KMS-11 (cell line): ENCODE results near the gene SLC8A3.

Source experiments
- H2AFZ ChIP-seq: fragments of 200-600 bp; sonication (generic); 2 replicates; pipeline ENCODE4 v1.6.1; 2016; ENCODE audit warnings: antibody characterized with exemption, mixed run types, low read depth
- H3K27ac ChIP-seq: fragments of 200-600 bp; sonication (generic); 2 replicates; pipeline ENCODE4 v1.6.1; 2016; ENCODE audit warnings: mild to moderate bottlenecking, mixed run types
- H3K27me3 ChIP-seq: fragments of 200-600 bp; sonication (generic); 2 replicates; pipeline ENCODE4 v1.6.1; 2017; ENCODE audit warnings: mild to moderate bottlenecking, low read depth, mixed run types, moderate library complexity; ENCODE audit not compliant: insufficient read depth
- H3K36me3 ChIP-seq: fragments of 200-600 bp; sonication (generic); 2 replicates; pipeline ENCODE4 v1.6.1; 2017; ENCODE audit warnings: mild to moderate bottlenecking, mixed run types; ENCODE audit not compliant: insufficient read depth
- H3K4me1 ChIP-seq: fragments of 200-600 bp; sonication (generic); 2 replicates; pipeline ENCODE4 v1.6.1; 2016; ENCODE audit warnings: mild to moderate bottlenecking, low read depth, mixed run types; ENCODE audit not compliant: poor library complexity, severe bottlenecking
- H3K4me2 ChIP-seq: fragments of 200-600 bp; sonication (generic); 2 replicates; pipeline ENCODE4 v1.7.0; 2016; ENCODE audit warnings: mild to moderate bottlenecking, mixed run types
- H3K4me3 ChIP-seq: fragments of 200-600 bp; sonication (generic); IDR thresholded peaks from 2 replicates; pipeline ENCODE4 v1.6.1; 2017; ENCODE audit warnings: low read depth, low read length, mixed read lengths; ENCODE audit not compliant: insufficient read depth
- H3K79me2 ChIP-seq: fragments of 200-600 bp; sonication (generic); 2 replicates; pipeline ENCODE4 v1.6.1; 2016; ENCODE audit warnings: low read depth, mixed run types; ENCODE audit not compliant: insufficient read depth
- H3K9ac ChIP-seq: fragments of 200-600 bp; sonication (generic); 2 replicates; pipeline ENCODE4 v1.6.1; 2016; ENCODE audit warnings: mild to moderate bottlenecking, mixed run types
- H4K20me1 ChIP-seq: fragments of 200-600 bp; sonication (generic); 2 replicates; pipeline ENCODE4 v1.6.1; 2016; ENCODE audit warnings: mild to moderate bottlenecking, mixed run types; ENCODE audit not compliant: insufficient read depth
- CTCF ChIP-seq: fragments of 200-600 bp; sonication (generic); conservative IDR thresholded peaks from 2 replicates; pipeline ENCODE4 v1.6.1; 2017; ENCODE audit warnings: low read depth, mild to moderate bottlenecking, antibody characterized with exemption, low read length, moderate library complexity, mixed read lengths

SLC8A3 gene

GRCh38 chr14:70004791-70005190 is 184.0 kb downstream of the SLC8A3 start:
- Histone ChIP-seq H4K20me1 (no peaks in the 10 kb centered on the region), H3K27ac (no peak overlapping the region)

GRCh38 chr14:70002589-70003346 is 186.0 kb downstream of the SLC8A3 start:
- Histone ChIP-seq H4K20me1 (no peaks in the 10 kb centered on the region), H3K4me3 (no peak overlapping the region), H3K27me3 (no peaks in the 10 kb centered on the region), H3K27ac (no peak overlapping the region), H3K36me3 (no peaks in the 10 kb centered on the region), H3K79me2 (no peaks in the 10 kb centered on the region), H2AFZ (no peak overlapping the region), H3K4me1 (no peaks in the 10 kb centered on the region), H3K4me2 (no peak overlapping the region), H3K9ac (no peak overlapping the region)
- TF ChIP-seq CTCF, result no peak

More at GRCh38 chr14:70004791-70005190, 184.0 kb downstream of the SLC8A3 start:
- no peak overlapping the region for H2AFZ ChIP-seq
- no peak for TF ChIP-seq CTCF
- H3K27me3 ChIP-seq, result no peaks in the 10 kb centered on the region
- no peaks in the 10 kb centered on the region for H3K36me3 ChIP-seq
- H3K9ac ChIP-seq, result no peak overlapping the region
- H3K79me2 ChIP-seq, result no peaks in the 10 kb centered on the region
- no peak overlapping the region for H3K4me3 ChIP-seq
- no peaks in the 10 kb centered on the region for H3K4me1 ChIP-seq
- no peak overlapping the region for H3K4me2 ChIP-seq

- Histone ChIP-seq H3K9ac (no peak overlapping the region), H3K79me2 (no peaks in the 10 kb centered on the region), H2AFZ (no peak overlapping the region), H3K4me2 (no peak overlapping the region), H4K20me1 (no peaks in the 10 kb centered on the region), H3K4me1 (no peaks in the 10 kb centered on the region), H3K36me3 (no peaks in the 10 kb centered on the region), H3K27me3 (no peaks in the 10 kb centered on the region), H3K4me3 (no peak overlapping the region), H3K27ac (no peak overlapping the region)
- no peak for TF ChIP-seq CTCF
Observed at GRCh38 chr14:70000601-70001000, 188.2 kb downstream of the SLC8A3 start.

GRCh38 chr14:69999261-69999674 is 189.5 kb downstream of the SLC8A3 start:
- no peak overlapping the region for H3K4me3 ChIP-seq
- H3K27me3 ChIP-seq, result no peaks in the 10 kb centered on the region
- no peak overlapping the region for H3K4me2 ChIP-seq
- H4K20me1 ChIP-seq, result no peaks in the 10 kb centered on the region
- no peak overlapping the region for H3K9ac ChIP-seq
- no peak overlapping the region for H3K27ac ChIP-seq
- TF ChIP-seq CTCF, result no peak
- H3K79me2 ChIP-seq, result no peaks in the 10 kb centered on the region
- H3K36me3 ChIP-seq, result no peaks in the 10 kb centered on the region
- no peaks in the 10 kb centered on the region for H3K4me1 ChIP-seq
- no peak overlapping the region for H2AFZ ChIP-seq
